ENCODE measurements around the gene RNU5B-1.

The RNU5B-1 gene

GRCh38 chr15:65286704-65287519, 17.6 kb upstream of the RNU5B-1 start, which contains the start of gene PARP16:
TSS of gene PARP16 (minus strand) at chr15:65286883. CDS start at chr15:65286426, 457 bp downstream.
- FAIRE-seq (peak; percentile 88), DNase-seq (ENCODE audit: extremely low spot score, insufficient read length, low read depth) (peak; percentile 74)

- no peak for DNase-seq (ENCODE audit: extremely low spot score, insufficient read length, low read depth)
- no peak for FAIRE-seq
These were observed 17.0 kb upstream of the RNU5B-1 start for GRCh38 chr15:65287520-65287855.

GRCh38 chr15:65289261-65289854, 15.1 kb upstream of the RNU5B-1 start:
- DNase-seq (ENCODE audit: extremely low spot score, insufficient read length, low read depth) (no peak), FAIRE-seq (no peak)

DNA sequence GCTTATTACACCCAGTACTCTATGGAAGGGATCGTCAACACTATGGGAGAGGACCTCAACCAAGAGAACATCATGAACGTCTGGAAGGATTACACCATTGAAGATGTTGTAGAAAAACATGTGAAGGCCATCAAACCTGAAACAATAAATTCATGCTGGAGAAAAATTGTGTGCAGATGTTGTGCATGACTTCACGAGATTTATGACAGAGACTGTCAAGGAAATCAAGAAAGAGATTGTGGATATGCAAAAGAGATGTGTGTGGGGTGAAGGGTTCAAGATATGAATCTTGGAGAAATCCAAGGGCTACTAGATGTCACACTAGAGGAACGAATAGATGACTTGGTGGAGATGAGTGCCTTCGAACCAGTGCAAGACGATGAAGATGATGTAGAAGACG, 14.2 kb upstream of the RNU5B-1 start:
- FAIRE-seq (no peak), DNase-seq (ENCODE audit: extremely low spot score, insufficient read length, low read depth) (no peak)

DNA sequence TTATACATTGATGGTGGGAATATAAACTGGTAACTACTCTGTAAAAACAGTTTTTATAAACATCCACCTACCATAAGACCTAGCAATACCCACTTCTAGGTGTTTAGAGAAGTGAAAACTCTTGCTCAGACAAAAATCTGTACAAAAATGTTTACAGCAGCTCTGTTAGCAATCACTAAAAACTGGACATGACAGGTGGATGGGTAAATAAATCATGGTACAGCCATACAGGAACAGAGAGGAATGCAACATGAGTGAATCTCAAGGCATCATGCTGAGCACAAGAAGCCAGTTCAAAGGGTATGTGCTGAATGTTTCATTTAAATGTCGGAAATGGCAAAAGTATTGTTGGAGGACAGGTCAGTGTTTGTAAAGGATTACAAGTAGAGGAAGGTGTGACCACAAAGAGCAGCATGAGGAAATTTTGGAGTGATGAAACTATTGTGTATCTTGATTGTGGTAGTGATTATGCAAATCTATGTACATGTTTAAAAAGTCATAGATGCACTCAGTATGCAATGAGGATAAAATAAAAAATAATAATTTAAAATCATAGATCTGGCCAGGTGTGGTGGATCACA, 11.4 kb upstream of the RNU5B-1 start:
- FAIRE-seq = no peak

DNA sequence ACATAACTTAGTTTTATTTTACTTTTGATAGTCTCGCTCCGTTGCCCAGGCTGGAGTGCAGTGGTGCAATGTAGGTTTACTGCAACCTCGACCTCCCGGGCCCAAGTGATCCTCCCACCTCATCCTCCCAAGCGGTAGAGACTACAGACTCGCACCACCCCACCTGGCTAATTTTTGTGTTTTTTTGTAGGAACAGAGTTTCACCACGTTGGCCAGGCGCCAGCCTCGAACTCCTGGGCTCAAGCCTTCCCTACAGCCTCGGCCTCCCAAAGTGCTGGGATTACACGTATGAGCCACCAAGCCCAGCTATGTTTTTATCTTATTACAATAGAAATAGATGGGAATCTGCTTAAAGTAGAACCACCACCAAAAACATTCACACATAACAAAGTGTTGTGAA, 5.7 kb upstream of the RNU5B-1 start:
- no peak for DNase-seq (ENCODE audit: extremely low spot score, insufficient read length, low read depth)
- no peak for FAIRE-seq

More for the DNA sequence above, 11.4 kb upstream of the RNU5B-1 start:
- no peak for DNase-seq (ENCODE audit: extremely low spot score, insufficient read length, low read depth)

GRCh38 chr15:65300924-65301441, 3.5 kb upstream of the RNU5B-1 start:
- DNase-seq (ENCODE audit: extremely low spot score, insufficient read length, low read depth) (no peak), FAIRE-seq (no peak)

DNA sequence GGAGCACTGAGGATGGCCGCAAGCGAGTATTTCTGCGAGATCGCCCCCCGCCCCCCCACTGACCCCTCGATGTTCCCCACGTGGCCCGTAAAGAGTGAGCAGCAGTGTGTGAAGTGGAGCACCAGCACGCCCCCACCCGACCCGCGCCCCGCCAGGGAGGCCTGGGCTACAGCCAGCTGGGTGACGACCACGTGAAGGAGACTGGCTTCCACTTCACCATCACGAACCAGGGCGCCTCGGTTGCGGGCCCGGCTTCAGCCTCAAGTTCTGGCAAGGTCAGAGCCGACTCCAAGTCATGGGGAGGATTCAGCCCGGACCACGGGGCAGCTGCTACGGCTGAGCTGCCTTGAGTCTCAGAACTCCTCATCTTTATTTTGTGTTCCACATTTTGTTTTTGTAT, 2.4 kb upstream of the RNU5B-1 start:
- FAIRE-seq (no peak), DNase-seq (ENCODE audit: extremely low spot score, insufficient read length, low read depth) (no peak)

DNA sequence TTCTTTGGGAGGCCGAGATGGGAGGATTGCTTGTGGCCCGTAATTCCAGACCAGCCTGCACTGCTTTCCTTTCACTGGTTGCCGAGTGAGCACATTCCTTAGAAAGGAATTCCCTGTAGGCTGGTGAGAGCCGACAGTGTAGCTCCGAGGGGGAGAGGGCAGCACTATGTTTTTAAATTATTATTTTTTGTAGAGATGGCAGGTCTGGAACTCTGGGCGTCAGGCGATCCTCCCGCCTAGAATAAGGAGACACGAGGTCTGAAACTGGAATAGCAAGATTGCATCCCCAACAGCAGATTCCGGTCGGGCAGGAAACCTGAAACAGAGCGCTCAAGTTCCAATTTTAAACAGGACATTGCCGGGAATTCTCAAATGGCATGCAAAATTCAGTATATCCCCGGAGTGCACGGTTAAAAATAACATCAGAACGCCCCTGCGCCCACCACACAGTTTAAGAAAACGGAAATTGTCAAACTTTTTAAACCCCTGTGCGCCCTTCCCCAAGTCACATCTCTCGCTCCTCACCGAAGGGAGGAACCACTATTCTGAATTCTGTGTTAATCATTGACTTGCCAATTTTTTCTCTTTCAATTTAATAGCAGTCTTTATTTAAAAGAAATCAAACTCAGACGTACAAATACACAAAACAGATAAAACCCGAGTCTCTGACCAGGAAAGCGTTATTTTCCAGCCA, 643 bp upstream of the RNU5B-1 start:
- no peak for FAIRE-seq
- DNase-seq (ENCODE audit: extremely low spot score, insufficient read length, low read depth) = no peak

DNA sequence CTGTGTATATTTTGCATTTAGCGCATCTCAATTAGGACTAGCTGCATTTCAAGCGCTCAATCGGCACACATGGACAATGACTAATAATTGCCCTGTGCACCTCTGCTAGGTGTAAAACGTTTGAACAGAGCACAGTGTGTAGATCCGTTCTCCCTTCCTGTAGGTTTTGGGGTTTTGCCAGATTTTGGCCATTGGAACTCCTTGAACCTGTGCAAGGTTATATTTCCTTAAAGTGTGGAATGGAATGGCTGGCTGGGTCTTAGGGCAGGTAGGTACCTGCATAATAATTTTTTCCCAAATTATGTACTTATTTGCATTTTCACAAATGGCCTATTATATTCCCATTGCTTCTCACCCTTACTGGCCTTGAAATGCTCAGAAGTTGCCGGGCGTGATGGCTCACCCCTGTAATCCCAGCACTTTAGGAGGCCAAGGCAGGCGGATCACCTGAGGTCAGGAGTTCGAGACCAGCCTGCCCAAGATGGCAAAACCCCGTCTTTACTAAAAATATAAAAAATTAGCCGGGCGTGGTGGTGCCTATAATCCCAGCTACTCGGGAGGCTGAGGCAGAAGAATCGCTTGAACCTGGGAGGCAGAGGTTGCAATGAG, 777 bp downstream of the RNU5B-1 start:
- FAIRE-seq (no peak), DNase-seq (ENCODE audit: extremely low spot score, insufficient read length, low read depth) (no peak)

DNA sequence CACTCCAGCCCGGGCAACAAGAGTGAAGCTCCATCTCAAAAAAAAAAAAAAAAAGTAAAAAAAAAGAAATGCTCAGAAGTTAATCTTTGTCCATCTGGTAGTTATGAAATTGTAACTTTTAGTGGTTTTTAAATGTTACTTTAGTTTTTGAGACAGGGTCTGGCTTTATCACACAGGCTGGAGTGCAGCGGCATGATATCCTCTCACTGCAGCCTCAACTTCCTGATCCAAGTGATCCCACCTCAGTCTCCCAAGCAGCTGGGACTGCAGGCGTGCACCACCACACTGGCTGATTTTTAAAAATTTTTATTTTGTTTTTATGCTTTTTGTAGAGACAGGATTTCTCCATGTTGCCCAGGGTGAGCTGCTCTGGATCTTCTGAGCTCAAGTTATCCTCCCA, 1.3 kb downstream of the RNU5B-1 start:
- FAIRE-seq (no peak), DNase-seq (ENCODE audit: extremely low spot score, insufficient read length, low read depth) (no peak)

- DNase-seq (ENCODE audit: extremely low spot score, insufficient read length, low read depth) (no peak), FAIRE-seq (no peak)
These were observed 2.1 kb downstream of the RNU5B-1 start for GRCh38 chr15:65306551-65306950.

DNA sequence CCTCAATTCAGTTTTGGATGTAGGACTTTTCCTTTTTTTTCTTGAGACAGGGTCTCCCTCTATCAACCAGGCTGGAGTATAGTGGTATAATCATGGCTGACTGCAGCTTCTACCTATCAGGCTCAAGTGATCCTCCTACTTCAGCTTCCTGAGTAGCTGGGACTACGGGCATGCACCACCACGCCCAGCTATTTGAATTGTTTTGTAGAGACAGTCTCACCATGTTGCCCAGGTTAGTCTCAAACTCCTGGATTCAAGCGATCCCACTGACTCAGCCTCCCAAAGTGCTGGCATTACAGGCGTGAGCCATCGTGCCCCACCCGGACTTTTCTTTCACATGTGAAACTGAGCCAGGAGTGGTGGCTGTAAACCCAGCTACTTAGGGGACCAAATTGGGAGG, 3.5 kb downstream of the RNU5B-1 start:
- DNase-seq (ENCODE audit: extremely low spot score, insufficient read length, low read depth) (no peak), FAIRE-seq (no peak)

DNA sequence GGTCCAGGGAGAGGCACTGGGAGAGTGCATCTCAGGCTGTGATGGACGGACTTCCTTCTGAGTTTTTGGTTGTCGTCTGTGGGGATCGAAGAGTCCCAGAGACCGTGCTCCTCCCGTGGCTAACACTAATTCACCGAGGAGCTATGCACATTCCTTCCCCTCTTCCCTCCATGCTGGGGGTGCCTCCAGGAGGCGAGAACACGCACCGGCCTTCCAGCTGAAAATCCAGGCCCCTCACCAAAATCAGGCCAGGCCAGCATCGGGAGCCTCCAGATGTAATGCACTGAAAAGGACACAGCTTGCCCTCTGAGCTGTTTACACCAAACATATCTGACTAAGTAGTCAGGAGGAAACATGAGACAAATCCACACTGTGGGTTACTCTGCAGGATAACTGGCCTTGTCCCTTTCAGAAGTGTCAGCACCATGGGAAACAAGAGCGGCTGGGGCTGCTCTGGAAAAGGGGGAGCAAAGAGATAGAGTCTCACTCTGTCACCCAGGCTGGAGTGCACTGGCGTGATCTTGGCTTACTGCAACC, 5.5 kb downstream of the RNU5B-1 start:
- DNase-seq (ENCODE audit: extremely low spot score, insufficient read length, low read depth) (no peak), FAIRE-seq (no peak)

GRCh38 chr15:65310431-65311137, 6.1 kb downstream of the RNU5B-1 start:
- FAIRE-seq (no peak), DNase-seq (ENCODE audit: extremely low spot score, insufficient read length, low read depth) (no peak)

DNA sequence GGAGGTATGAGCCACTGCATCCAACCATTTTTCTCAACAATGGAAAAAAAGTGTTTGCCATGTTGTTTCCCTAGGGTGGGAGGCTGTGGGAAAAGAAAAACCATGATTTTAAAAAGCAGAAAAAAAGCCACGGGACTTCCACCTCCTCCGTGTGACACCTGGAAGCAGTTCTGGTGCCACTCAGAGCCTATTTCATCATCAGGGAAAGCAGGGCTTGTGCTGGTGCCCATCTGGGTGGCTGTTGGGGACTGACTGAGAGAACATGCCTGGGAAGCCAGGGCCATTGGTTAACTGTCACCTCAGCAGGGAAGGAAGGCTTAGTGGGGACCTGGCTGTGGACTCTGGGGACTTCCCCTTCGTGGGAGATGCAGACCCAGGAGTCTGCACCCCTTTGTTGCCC, 7.3 kb downstream of the RNU5B-1 start:
- FAIRE-seq (no peak), DNase-seq (ENCODE audit: extremely low spot score, insufficient read length, low read depth) (no peak)

DNA sequence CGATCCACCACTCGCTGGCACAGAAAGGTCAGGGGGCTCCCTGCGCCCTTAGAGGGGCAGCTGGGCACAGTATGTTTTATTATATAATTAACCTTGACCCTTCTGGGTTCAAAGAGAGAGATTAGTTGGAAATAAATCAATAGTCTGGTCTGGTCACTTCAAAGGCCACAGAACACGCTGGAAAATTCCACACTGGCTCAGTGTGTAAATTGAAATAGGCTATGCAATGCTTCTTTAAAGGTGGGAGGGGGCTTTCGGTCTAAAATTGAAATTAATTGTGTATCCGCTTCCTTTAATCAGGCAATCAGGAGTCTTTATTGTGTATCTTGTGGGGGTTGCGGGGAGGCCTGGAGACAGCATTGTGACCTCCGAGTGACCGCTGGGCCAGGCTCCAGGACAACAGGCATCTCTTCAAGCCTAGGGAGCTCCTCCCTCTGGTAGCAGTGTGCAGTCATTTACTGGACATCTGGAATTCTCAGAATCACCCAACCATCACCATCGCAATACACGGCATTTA, 8.0 kb downstream of the RNU5B-1 start:
- FAIRE-seq (no peak), DNase-seq (ENCODE audit: extremely low spot score, insufficient read length, low read depth) (no peak)

GRCh38 chr15:65318870-65319356, 14.4 kb downstream of the RNU5B-1 start:
- FAIRE-seq (peak; percentile 86), DNase-seq (ENCODE audit: extremely low spot score, insufficient read length, low read depth) (peak; percentile 75)

DNA sequence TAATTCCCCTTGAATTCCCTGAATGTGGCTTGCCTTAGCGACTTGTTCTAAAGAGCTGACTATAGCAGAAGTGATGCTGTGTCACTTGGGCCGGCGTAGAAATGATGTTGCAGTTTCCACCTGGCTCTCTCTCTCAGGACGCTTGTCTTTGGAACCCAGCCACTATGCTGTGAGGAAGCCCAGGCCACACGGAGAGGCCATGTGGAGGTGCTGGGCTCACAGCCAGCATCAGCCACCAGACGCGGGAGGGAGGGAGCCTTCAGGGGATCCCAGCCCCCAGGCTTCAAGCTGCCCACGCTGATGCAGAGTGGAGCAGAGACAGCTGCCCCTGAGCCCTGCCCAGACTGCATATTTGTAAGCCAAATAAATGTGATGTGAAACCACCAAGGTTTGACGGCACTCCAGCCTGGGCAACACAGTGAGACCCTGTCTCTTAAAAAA, 18.6 kb downstream of the RNU5B-1 start:
- DNase-seq (ENCODE audit: extremely low spot score, insufficient read length, low read depth) (no peak), FAIRE-seq (no peak)

Data from GM18507 (cell line).